GM18511 (cell line): ENCODE results near the gene NAA35.
"Not testable (repeated sequence)": the region's sequence is repeated elsewhere in the genome, so short reads cannot be mapped to it uniquely, and the experiment has no call there.

ENCODE experiments used
- ATAC-seq: cut with Tn5 transposase; IDR thresholded peaks from one replicate; pipeline ENCODE4 v1.9.1; 2021; ENCODE audit warnings: mild to moderate bottlenecking, moderate library complexity; ENCODE audit not compliant: unreplicated experiment

The NAA35 gene

GRCh38 chr9:86022687-86023266 lies 81.8 kb downstream of the NAA35 start:
- ATAC-seq = no peak

GRCh38 chr9:86027767-86028166 lies 86.8 kb downstream of the NAA35 start:
- ATAC-seq = no peak

GRCh38 chr9:86034863-86035734 lies 94.2 kb downstream of the NAA35 start:
- peak; percentile 50 for ATAC-seq

GRCh38 chr9:86035827-86036440 lies 95.0 kb downstream of the NAA35 start:
- no peak for ATAC-seq

GRCh38 chr9:86036555-86036954 lies 95.6 kb downstream of the NAA35 start:
- no peak for ATAC-seq

GRCh38 chr9:86039991-86040860 lies 99.3 kb downstream of the NAA35 start:
- no peak for ATAC-seq

- ATAC-seq = no peak
Measured at GRCh38 chr9:86040861-86041155, 99.9 kb downstream of the NAA35 start.

- ATAC-seq = no peak
Measured at GRCh38 chr9:86041311-86041741, 100.4 kb downstream of the NAA35 start.

- no peak for ATAC-seq
Measured at GRCh38 chr9:86042199-86042978, 101.4 kb downstream of the NAA35 start.

- no peak for ATAC-seq
Measured at GRCh38 chr9:86043586-86043985, 102.6 kb downstream of the NAA35 start.

GRCh38 chr9:86043999-86044398 lies 103.1 kb downstream of the NAA35 start:
- no peak for ATAC-seq

- ATAC-seq = no peak
Measured at GRCh38 chr9:86045654-86046053, 104.7 kb downstream of the NAA35 start.

- no peak for ATAC-seq
Measured at GRCh38 chr9:86046071-86046636, 105.2 kb downstream of the NAA35 start.

GRCh38 chr9:86046930-86047341 lies 106.0 kb downstream of the NAA35 start:
- ATAC-seq = no peak

GRCh38 chr9:86047361-86047760 lies 106.4 kb downstream of the NAA35 start:
- ATAC-seq = no peak

- not testable (repeated sequence) for ATAC-seq
Measured at GRCh38 chr9:86048018-86048742, 107.2 kb downstream of the NAA35 start.

GRCh38 chr9:86052556-86053468 lies 111.9 kb downstream of the NAA35 start:
- no peak for ATAC-seq

- no peak for ATAC-seq
Measured at GRCh38 chr9:86054695-86055094, 113.7 kb downstream of the NAA35 start.
